ENCODE data around the gene TMEM89.

The TMEM89 gene

GRCh38 chr3:48634661-48635221 is 13.2 kb upstream of the TMEM89 start:
- Histone ChIP-seq H3K9me2 (replicated peaks; ENCODE audit: control insufficient read depth, low read length) (no peaks in the 10 kb centered on the region), H3F3A (ENCODE audit: control insufficient read depth, insufficient read depth) (no peaks in the 10 kb centered on the region), H3K27ac (ENCODE audit: low read depth, low read length) (peak overlapping the region; percentile 34), H3K9me3 (ENCODE audit: control insufficient read depth, insufficient read depth, low read length) (no peaks in the 10 kb centered on the region), H3K36me3 (ENCODE audit: control insufficient read depth, low read length) (peaks cover 12% of the 10 kb centered on the region), H4K20me1 (ENCODE audit: control insufficient read depth, insufficient read depth, low read depth, low read length) (no peaks in the 10 kb centered on the region), H3K79me2 (ENCODE audit: control insufficient read depth, low read length) (no peaks in the 10 kb centered on the region), H3K4me3 (ENCODE audit: low read length) (peak overlapping the region; percentile 80), H3K4me2 (ENCODE audit: low read length) (peak overlapping the region; percentile 90), H3K4me1 (ENCODE audit: control insufficient read depth, low read length) (peaks cover 18% of the 10 kb centered on the region), H3K27me3 (ENCODE audit: control insufficient read depth, low read length) (no peaks in the 10 kb centered on the region)
- TF ChIP-seq EZH2phosphoT487 (IDR thresholded peaks at IDR 0.05; ENCODE audit: borderline replicate concordance, low read length) (no peak), CTCF (IDR thresholded peaks at IDR 0.05; ENCODE audit: low read depth, low read length, poor library complexity, severe bottlenecking) (no peak)

GRCh38 chr3:48633743-48634142 is 12.2 kb upstream of the TMEM89 start:
- H3K27ac ChIP-seq (ENCODE audit: low read depth, low read length): no peak overlapping the region
- H3K27me3 ChIP-seq (ENCODE audit: control insufficient read depth, low read length): no peaks in the 10 kb centered on the region
- H3K4me2 ChIP-seq (ENCODE audit: low read length): peak overlapping the region; percentile 90; the same call in 1 of the 2 replicates
- TF ChIP-seq EZH2phosphoT487 (IDR thresholded peaks at IDR 0.05; ENCODE audit: borderline replicate concordance, low read length) (no peak), CTCF (IDR thresholded peaks at IDR 0.05; ENCODE audit: low read depth, low read length, poor library complexity, severe bottlenecking) (no peak)
- no peaks in the 10 kb centered on the region for H3K9me2 ChIP-seq (replicated peaks; ENCODE audit: control insufficient read depth, low read length)
- H4K20me1 ChIP-seq (ENCODE audit: control insufficient read depth, insufficient read depth, low read depth, low read length): no peaks in the 10 kb centered on the region
- no peaks in the 10 kb centered on the region for H3F3A ChIP-seq (ENCODE audit: control insufficient read depth, insufficient read depth)
- H3K9me3 ChIP-seq (ENCODE audit: control insufficient read depth, insufficient read depth, low read length): no peaks in the 10 kb centered on the region
- no peaks in the 10 kb centered on the region for H3K79me2 ChIP-seq (ENCODE audit: control insufficient read depth, low read length)
- peaks cover 12% of the 10 kb centered on the region for H3K36me3 ChIP-seq (ENCODE audit: control insufficient read depth, low read length)
- H3K4me1 ChIP-seq (ENCODE audit: control insufficient read depth, low read length): peaks cover 18% of the 10 kb centered on the region
- H3K4me3 ChIP-seq (ENCODE audit: low read length): no peak overlapping the region

GRCh38 chr3:48633256-48633655 is 11.7 kb upstream of the TMEM89 start:
- no peaks in the 10 kb centered on the region for H3K9me3 ChIP-seq (ENCODE audit: control insufficient read depth, insufficient read depth, low read length)
- no peak overlapping the region for H3K4me2 ChIP-seq (ENCODE audit: low read length)
- peaks cover 12% of the 10 kb centered on the region for H3K36me3 ChIP-seq (ENCODE audit: control insufficient read depth, low read length)
- H3K4me3 ChIP-seq (ENCODE audit: low read length): no peak overlapping the region
- no peaks in the 10 kb centered on the region for H3K9me2 ChIP-seq (replicated peaks; ENCODE audit: control insufficient read depth, low read length)
- no peaks in the 10 kb centered on the region for H3F3A ChIP-seq (ENCODE audit: control insufficient read depth, insufficient read depth)
- no peak overlapping the region for H3K27ac ChIP-seq (ENCODE audit: low read depth, low read length)
- H4K20me1 ChIP-seq (ENCODE audit: control insufficient read depth, insufficient read depth, low read depth, low read length): no peaks in the 10 kb centered on the region
- no peaks in the 10 kb centered on the region for H3K79me2 ChIP-seq (ENCODE audit: control insufficient read depth, low read length)
- TF ChIP-seq EZH2phosphoT487 (IDR thresholded peaks at IDR 0.05; ENCODE audit: borderline replicate concordance, low read length): no peak
- no peak for TF ChIP-seq CTCF (IDR thresholded peaks at IDR 0.05; ENCODE audit: low read depth, low read length, poor library complexity, severe bottlenecking)
- peaks cover 18% of the 10 kb centered on the region for H3K4me1 ChIP-seq (ENCODE audit: control insufficient read depth, low read length)
- H3K27me3 ChIP-seq (ENCODE audit: control insufficient read depth, low read length): no peaks in the 10 kb centered on the region
